ENCODE data around the gene BCL11A. TPM values are rescaled to one million over a fixed set of nuclear protein-coding genes. Genes with fewer than 3 reads are reported as not detected.

Gene BCL11A
- polyA plus RNA-seq, 1 donor from 2014 or later: 44.0 TPM

GRCh38 chr2:60540074-60540473, 13.4 kb downstream of the BCL11A start:
- H3K36me3 ChIP-seq (ENCODE audit: insufficient read depth, low read length): peaks cover 15% of the 10 kb centered on the region
- H3K27me3 ChIP-seq (ENCODE audit: insufficient read depth, low read depth, low read length): no peaks in the 10 kb centered on the region
- H3K9me2 ChIP-seq (ENCODE audit: insufficient read depth, low read length): no peaks in the 10 kb centered on the region
- TF ChIP-seq MXI1 (conservative IDR thresholded peaks at IDR 0.05; ENCODE audit: poor library complexity, severe bottlenecking): no peak
- TF ChIP-seq TAF1 (IDR thresholded peaks at IDR 0.05; ENCODE audit: low read depth): no peak
- no peak for TF ChIP-seq REST (IDR thresholded peaks at IDR 0.05; ENCODE audit: borderline replicate concordance)
- no peak for TF ChIP-seq CTCF (IDR thresholded peaks at IDR 0.05; ENCODE audit: poor library complexity, severe bottlenecking)
- no peak for TF ChIP-seq SMC3 (conservative IDR thresholded peaks at IDR 0.05; ENCODE audit: poor library complexity)
- TF ChIP-seq POLR2AphosphoS5 (IDR thresholded peaks at IDR 0.05): no peak
- no peak for TF ChIP-seq EP300 (conservative IDR thresholded peaks at IDR 0.05; ENCODE audit: poor library complexity, severe bottlenecking)
- TF ChIP-seq RAD21 (conservative IDR thresholded peaks at IDR 0.05): no peak
- TF ChIP-seq EZH2 (IDR thresholded peaks at IDR 0.05; ENCODE audit: borderline replicate concordance, insufficient read depth, low read length, poor library complexity, severe bottlenecking): no peak
- H3K9me3 ChIP-seq (ENCODE audit: low read length): no peaks in the 10 kb centered on the region
- H3K27ac ChIP-seq (ENCODE audit: low read length): peak overlapping the region; percentile 44
- peak overlapping the region; percentile 51 for H3K4me3 ChIP-seq (ENCODE audit: low read length)
- peaks cover 99% of the 10 kb centered on the region for H3K79me2 ChIP-seq (replicated peaks; ENCODE audit: insufficient read depth, low read length)
- H3K4me2 ChIP-seq (ENCODE audit: low read length): peak overlapping the region; percentile 40
- H3F3A ChIP-seq (ENCODE audit: insufficient read depth, low read length, poor library complexity, severe bottlenecking): peaks cover 7% of the 10 kb centered on the region
- no peaks in the 10 kb centered on the region for H4K20me1 ChIP-seq (ENCODE audit: insufficient read depth)
- H2AFZ ChIP-seq (ENCODE audit: low read depth, low read length): no peak overlapping the region
- H3K9ac ChIP-seq (ENCODE audit: low read length): peak overlapping the region; percentile 22

GRCh38 chr2:60539140-60539539, 14.3 kb downstream of the BCL11A start:
- Histone ChIP-seq H3F3A (ENCODE audit: insufficient read depth, low read length, poor library complexity, severe bottlenecking) (peaks cover 7% of the 10 kb centered on the region), H3K9me3 (ENCODE audit: low read length) (no peaks in the 10 kb centered on the region), H3K27me3 (ENCODE audit: insufficient read depth, low read depth, low read length) (no peaks in the 10 kb centered on the region), H4K20me1 (ENCODE audit: insufficient read depth) (no peaks in the 10 kb centered on the region), H3K4me3 (ENCODE audit: low read length) (peak overlapping the region; percentile 51), H2AFZ (ENCODE audit: low read depth, low read length) (no peak overlapping the region), H3K9ac (ENCODE audit: low read length) (peak overlapping the region; percentile 34), H3K4me2 (ENCODE audit: low read length) (peak overlapping the region; percentile 40), H3K9me2 (ENCODE audit: insufficient read depth, low read length) (no peaks in the 10 kb centered on the region), H3K79me2 (replicated peaks; ENCODE audit: insufficient read depth, low read length) (peaks cover 99% of the 10 kb centered on the region), H3K27ac (ENCODE audit: low read length) (peak overlapping the region; percentile 44), H3K36me3 (ENCODE audit: insufficient read depth, low read length) (peaks cover 10% of the 10 kb centered on the region)
- TF ChIP-seq MXI1 (conservative IDR thresholded peaks at IDR 0.05; ENCODE audit: poor library complexity, severe bottlenecking): no peak
- peak; percentile 23 for TF ChIP-seq REST (IDR thresholded peaks at IDR 0.05; ENCODE audit: borderline replicate concordance)
